K562 (cell line): Measurements from ENCODE around the gene ZNF48. TPM values are rescaled to one million over a fixed set of nuclear protein-coding genes. Genes with fewer than 3 reads are reported as not detected.

ENCODE experiments used
- FOXM1 ChIP-seq, 2 experiments: fragments of 450-650 bp in 1 of 2; sonication (generic) in 1 of 2; formaldehyde crosslinking in 1 of 2; IDR thresholded peaks; 2 replicates each; pipeline versions ENCODE4 v1.6.1 to v1.9.0; 2017 to 2022; ENCODE audit warnings: low read depth in 2 of 2, mild to moderate bottlenecking in 2 of 2, missing genetic modification reagents in 1 of 2, moderate library complexity in 1 of 2
- GATAD2B ChIP-seq: fragments of 450-650 bp; IDR thresholded peaks from 2 replicates; pipeline ENCODE4 v1.6.1; 2017; ENCODE audit warnings: mild to moderate bottlenecking, borderline replicate concordance
- GTF2A2 ChIP-seq: IDR thresholded peaks from 2 replicates; pipeline ENCODE4 v1.6.1; 2016; ENCODE audit warnings: mild to moderate bottlenecking, missing genetic modification characterization, missing compliant biosample characterization
- HINFP ChIP-seq: fragments of 450-650 bp; conservative IDR thresholded peaks from 2 replicates; pipeline ENCODE4 v1.6.1; 2016; ENCODE audit warnings: missing genetic modification characterization, low read depth, mild to moderate bottlenecking, control low read depth, missing compliant biosample characterization
- HIVEP1 ChIP-seq: fragments of 250-450 bp; sonication (Bioruptor Pico); IDR thresholded peaks from 2 replicates; pipeline ENCODE4 v1.4.0; 2020; ENCODE audit warnings: mild to moderate bottlenecking
- HNRNPL ChIP-seq: fragments of 200-400 bp; formaldehyde crosslinking; IDR thresholded peaks from 2 replicates; pipeline ENCODE4 v1.6.1; 2017; ENCODE audit warnings: low read depth, mild to moderate bottlenecking, low read length
- JUN ChIP-seq, 2 experiments: sonication (generic) in 1 of 2; formaldehyde crosslinking in 1 of 2; IDR thresholded peaks; 2 replicates each; pipeline versions ENCODE4 v1.6.1 to v1.8.0; 2012 to 2022; ENCODE audit warnings: borderline replicate concordance in 2 of 2, mild to moderate bottlenecking in 2 of 2, improper control_type of control experiment in 1 of 2, low read depth in 1 of 2, low read length in 1 of 2, missing genetic modification reagents in 1 of 2
- KDM1A ChIP-seq, 2 experiments: fragments of 450-650 bp; IDR thresholded peaks; 2 replicates each; pipeline ENCODE4 v1.6.1; 2016; ENCODE audit warnings: mild to moderate bottlenecking in 2 of 2
- KDM5B ChIP-seq: fragments of 200-600 bp; sonication (generic); IDR thresholded peaks from 2 replicates; pipeline ENCODE4 v1.6.1; 2012; ENCODE audit warnings: low read depth, mild to moderate bottlenecking, moderate library complexity, low read length, control low read depth, inconsistent platforms; ENCODE audit not compliant: insufficient replicate concordance
- PCBP2 ChIP-seq: fragments of 200-400 bp; formaldehyde crosslinking; IDR thresholded peaks from 2 replicates; pipeline ENCODE4 v1.6.1; 2018; ENCODE audit warnings: low read length, low read depth, mild to moderate bottlenecking, moderate library complexity; ENCODE audit not compliant: poor library complexity, severe bottlenecking
- PRDM10 ChIP-seq: fragments of 450-650 bp; IDR thresholded peaks from 2 replicates; pipeline ENCODE4 v1.6.1; 2018; ENCODE audit not compliant: partially characterized antibody
- TOE1 ChIP-seq, 2 experiments: fragments of 450-650 bp in 1 of 2; sonication (generic) in 1 of 2; formaldehyde crosslinking in 1 of 2; IDR thresholded peaks; 2 replicates each; pipeline versions ENCODE4 v1.7.1 to v1.8.0; 2016 to 2022; ENCODE audit warnings: borderline replicate concordance in 2 of 2, mild to moderate bottlenecking in 2 of 2, antibody characterized with exemption in 1 of 2, inconsistent platforms in 1 of 2, low read depth in 1 of 2, missing genetic modification reagents in 1 of 2, moderate library complexity in 1 of 2
- ZBTB43 ChIP-seq: sonication (generic); formaldehyde crosslinking; IDR thresholded peaks from 2 replicates; pipeline ENCODE4 v1.8.0; 2023; ENCODE audit warnings: mild to moderate bottlenecking, missing genetic modification reagents
- ZNF436 ChIP-seq: fragments of 250-450, 450-650 bp; sonication (Bioruptor Pico); formaldehyde crosslinking; IDR thresholded peaks from 2 replicates; pipeline ENCODE4 v1.7.0; 2020; ENCODE audit warnings: mild to moderate bottlenecking
- ZNF655 ChIP-seq: fragments of 250-450 bp; sonication (Bioruptor Pico); IDR thresholded peaks from 2 replicates; pipeline ENCODE4 v1.5.0; 2021
- ZSCAN32 ChIP-seq: fragments of 450-650 bp; formaldehyde crosslinking; IDR thresholded peaks from 2 replicates; pipeline ENCODE4 v1.4.0; 2020; ENCODE audit warnings: mild to moderate bottlenecking, moderate library complexity
- polyA plus RNA-seq, 8 experiments: library from polyadenylated mRNA; depleted of rRNA in 4 of 8; stranded (reverse) in 5 of 8; unstranded in 3 of 8; fragments of >200 nt; fragmentation: Nextera tagmentation in 2 of 8; fragmentation: Illumina TruSeq in 1 of 8; extraction: Ambion mirVana in 2 of 8; extraction: Trizol in 1 of 8; gene quantifications; 2 replicates each; pipeline versions ENCODE4 v1.2.1 to v1.2.3, GENCODE V29; 2011 to 2014; ENCODE audit warnings: inconsistent platforms in 1 of 8, missing spikeins in 1 of 8
- total RNA-seq, 7 experiments: library from RNA; depleted of rRNA in 6 of 7; stranded (reverse); fragments of >200 nt in 6 of 7; fragmentation: Illumina TruSeq in 2 of 7; extraction: Trizol in 2 of 7; gene quantifications; 2 replicates each; pipeline versions ENCODE4 v1.2.1 to v1.2.3, GENCODE V29; 2011 to 2021; ENCODE audit warnings: low replicate concordance in 1 of 7

Gene ZNF48
- total and polyA plus RNA-seq, 9 of the 15 experiments (the other 6 are each of a cell fraction or from before 2014, with no cell fraction given) = 0.38 to 11.6 (median 4.7) TPM

GRCh38 chr16:30355144-30355953 is 39.9 kb upstream of the ZNF48 start, which contains the start of gene CD2BP2 (continued):
- peak; percentile 69; the same call in 1 of the 2 replicates for TF ChIP-seq FOXM1 (IDR thresholded peaks at IDR 0.05; ENCODE audit: low read depth)
- TF ChIP-seq FOXM1 (CRISPR knock-in tag; IDR thresholded peaks at IDR 0.05; ENCODE audit: low read depth) = 0 out of 2 replicates have a peak, but pooled peaks have one; percentile 28
- 0 out of 2 replicates have a peak, but pooled peaks have one; percentile 54 for TF ChIP-seq HIVEP1 (CRISPR knock-in tag)
- TF ChIP-seq ZBTB43 (CRISPR knock-in tag) = 0 out of 2 replicates have a peak, but pooled peaks have one; percentile 47
- TF ChIP-seq HINFP = peak; percentile 73
- TF ChIP-seq ZSCAN32 (CRISPR knock-in tag) = no peak
- peak in 1 of 2 experiments; percentile 19; a peak in 2 of 4 replicates for TF ChIP-seq KDM1A (IDR thresholded peaks at IDR 0.05)
- TF ChIP-seq TOE1 (IDR thresholded peaks at IDR 0.05; ENCODE audit: borderline replicate concordance) = peak; percentile 93
- no peak for TF ChIP-seq TOE1 (CRISPR knock-in tag; IDR thresholded peaks at IDR 0.05; ENCODE audit: borderline replicate concordance, low read depth)
- no peak for TF ChIP-seq ZNF655 (CRISPR knock-in tag)
- no peak for TF ChIP-seq GTF2A2 (tag)
- no peak for TF ChIP-seq ZNF436 (CRISPR knock-in tag)
- peak; percentile 89 for TF ChIP-seq JUN (IDR thresholded peaks at IDR 0.05; ENCODE audit: borderline replicate concordance, low read depth, low read length)
- TF ChIP-seq JUN (CRISPR knock-in tag; IDR thresholded peaks at IDR 0.05; ENCODE audit: borderline replicate concordance) = 0 out of 2 replicates have a peak, but pooled peaks have one; percentile 26
- TF ChIP-seq HNRNPL = no peak
- peak; percentile 14 for TF ChIP-seq GATAD2B
- TF ChIP-seq PRDM10 = peak; percentile 45
- TF ChIP-seq PCBP2 = no peak
- TF ChIP-seq KDM5B = peak; percentile 51
